ENCODE results near the gene SECISBP2. TPM values are rescaled to one million over a fixed set of nuclear protein-coding genes. Genes with fewer than 3 reads are reported as not detected.

SECISBP2 gene
- total and polyA plus RNA-seq, 11 donors = 13.0 to 27.5 (median 15.5) TPM

DNA sequence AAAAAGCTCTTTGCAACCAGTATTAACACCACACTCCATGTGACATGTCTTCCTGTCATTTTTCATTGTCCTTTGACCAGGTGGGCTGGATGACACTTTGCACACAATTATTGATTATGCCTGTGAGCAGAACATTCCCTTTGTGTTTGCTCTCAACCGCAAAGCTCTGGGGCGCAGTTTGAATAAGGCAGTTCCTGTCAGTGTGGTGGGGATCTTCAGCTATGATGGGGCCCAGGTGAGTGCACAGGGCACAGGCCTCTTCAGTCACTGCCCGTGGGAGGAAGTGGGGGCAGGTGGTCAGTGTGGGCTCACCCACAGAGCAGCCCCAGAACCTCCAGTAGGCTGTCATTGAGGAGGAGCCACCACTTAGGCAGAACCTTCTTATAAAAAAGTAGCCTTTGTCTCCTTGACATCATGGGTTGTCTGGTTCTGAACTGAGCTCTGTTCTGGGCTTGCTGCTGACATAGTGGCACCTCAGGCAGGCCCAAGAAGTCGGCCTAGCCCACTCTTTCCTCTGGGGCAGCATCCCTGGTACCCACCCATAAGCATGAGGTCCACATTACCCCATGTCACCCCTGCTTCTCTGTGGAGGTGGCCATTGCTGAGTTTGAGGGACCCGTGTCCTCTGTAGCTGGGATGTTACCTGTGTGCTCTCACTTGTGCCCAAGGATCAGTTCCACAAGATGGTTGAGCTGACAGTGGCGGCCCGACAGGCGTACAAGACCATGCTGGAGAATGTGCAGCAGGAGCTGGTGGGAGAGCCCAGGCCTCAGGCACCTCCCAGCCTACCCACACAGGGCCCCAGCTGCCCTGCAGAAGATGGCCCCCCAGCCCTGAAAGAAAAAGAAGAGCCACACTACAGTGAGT is 39.3 kb downstream of the SECISBP2 start:
- Histone ChIP-seq H3K27ac (no peak overlapping the region), H3K4me1 (peaks cover 0 to 46% (median 25%) of the 10 kb centered on the region in 12 donors)
- DNase-seq = no peak

GRCh38 chr9:89358376-89358916 is 40.1 kb downstream of the SECISBP2 start:
- Histone ChIP-seq H3K9me3 (no peaks in the 10 kb centered on the region), H3K4me1 (peaks cover 0 to 37% (median 19%) of the 10 kb centered on the region in 12 donors), H3K4me3 (no peak overlapping the region), H3K27ac (peak overlapping the region in 2 of 12 donors; percentile 12 to 17), H3K36me3 (peaks cover 0 to 96% (median 92%) of the 10 kb centered on the region in 9 donors), H3K27me3 (no peaks in the 10 kb centered on the region)
- TF ChIP-seq POLR2A (IDR thresholded peaks at IDR 0.05) (no peak), CTCF (IDR thresholded peaks at IDR 0.05) (no peak)
- 70 to 84% (median 80%) methylated on average over 3 of the region's 3 CpGs for WGBS, 4 donors
- DNase-seq (no peak), ATAC-seq (no peak)
- intact Hi-C loops (cut with DNase I) = loop anchor here in 2 of 10 donors (10.0 kb wide), 1 partner anchor 186 kb away; no protein-coding TSS in a partner anchor

More for the DNA sequence above, 39.3 kb downstream of the SECISBP2 start:
- H3K36me3 ChIP-seq = peaks cover 0 to 100% (median 99%) of the 10 kb centered on the region in 9 donors
- intact Hi-C loops (cut with DNase I) = loop anchor here in 2 of 10 donors (10.0 kb wide), 1 partner anchor 187 kb away; no protein-coding TSS in a partner anchor
- TF ChIP-seq POLR2A (IDR thresholded peaks at IDR 0.05) (no peak), CTCF (IDR thresholded peaks at IDR 0.05) (no peak)
- H3K4me3 ChIP-seq = no peak overlapping the region
- no peaks in the 10 kb centered on the region for H3K9me3 ChIP-seq
- ATAC-seq = no peak
- WGBS, 4 donors = 96 to 98% (median 96%) methylated on average over 7 to 8 of the region's 8 CpGs
- H3K27me3 ChIP-seq = no peaks in the 10 kb centered on the region

DNA sequence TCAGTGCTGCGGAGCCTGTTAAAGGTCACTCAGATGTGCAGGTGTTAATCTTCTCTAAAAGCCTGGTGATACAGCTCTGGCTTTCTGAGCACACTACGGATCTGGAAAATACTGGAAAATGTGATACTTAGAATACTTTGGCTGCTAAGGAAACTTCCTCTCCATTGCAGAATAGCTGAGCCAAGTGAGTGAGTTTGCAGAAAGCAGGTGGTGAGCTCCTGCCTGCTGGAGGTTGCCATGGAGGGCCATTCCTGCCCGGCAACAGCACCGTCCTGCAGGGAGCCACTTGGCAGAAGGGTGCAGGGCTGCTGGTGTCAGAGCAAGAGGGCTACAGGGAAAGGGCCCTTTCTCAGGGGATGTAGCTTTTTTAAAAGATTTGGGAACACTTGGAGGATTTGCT is 40.7 kb downstream of the SECISBP2 start:
- H3K27ac ChIP-seq = peak overlapping the region in 4 of 12 donors; percentile 12 to 17 (median 14)
- intact Hi-C loops (cut with DNase I) = loop anchor here in 2 of 10 donors (10.0 kb wide), 1 partner anchor 186 kb away; no protein-coding TSS in a partner anchor
- DNase-seq = peak in 1 of 5 donors; percentile 56

More for the DNA sequence above, 40.7 kb downstream of the SECISBP2 start:
- no peak overlapping the region for H3K4me3 ChIP-seq
- H3K4me1 ChIP-seq = peaks cover 0 to 34% (median 19%) of the 10 kb centered on the region in 12 donors
- H3K36me3 ChIP-seq = peaks cover 0 to 95% (median 87%) of the 10 kb centered on the region in 9 donors
- 41 to 60% (median 46%) methylated on average over 4 of the region's 4 CpGs for WGBS, 4 donors
- ATAC-seq = peak; percentile 54 to 80 (median 59)
- no peaks in the 10 kb centered on the region for H3K9me3 ChIP-seq
- H3K27me3 ChIP-seq = no peaks in the 10 kb centered on the region
- TF ChIP-seq CTCF (IDR thresholded peaks at IDR 0.05) (no peak), POLR2A (IDR thresholded peaks at IDR 0.05) (no peak)

Measured in heart left ventricle (tissue), 16 donors.